HepG2 (cell line): ENCODE data around the gene ATP5MK.

Source experiments
- DR1 ChIP-seq: sonication (generic); formaldehyde crosslinking; IDR thresholded peaks from 2 replicates; pipeline ENCODE4 v1.8.0; 2021; ENCODE audit warnings: mild to moderate bottlenecking, missing genetic modification reagents, inconsistent platforms
- POLR2A ChIP-seq, 2 experiments: IDR thresholded peaks; 2 replicates each; pipeline ENCODE4 v1.6.1; 2011; ENCODE audit warnings: low read depth in 2 of 2, low read length in 2 of 2, mild to moderate bottlenecking in 1 of 2, moderate library complexity in 1 of 2; ENCODE audit not compliant: insufficient read depth in 1 of 2
- TBX2 ChIP-seq: sonication (generic); formaldehyde crosslinking; IDR thresholded peaks from 2 replicates; pipeline ENCODE4 v1.5.0; 2020; ENCODE audit warnings: missing genetic modification reagents, mild to moderate bottlenecking, borderline replicate concordance
- XRCC5 ChIP-seq: fragments of 200-400 bp; formaldehyde crosslinking; optimal IDR thresholded peaks from 2 replicates; pipeline ENCODE3; 2017; ENCODE audit warnings: mild to moderate bottlenecking, low read length
- ZMYM2 ChIP-seq: sonication (generic); formaldehyde crosslinking; IDR thresholded peaks from 2 replicates; pipeline ENCODE4 v1.8.0; 2022; ENCODE audit warnings: mild to moderate bottlenecking, missing genetic modification reagents
- ZNF12 ChIP-seq: sonication (generic); formaldehyde crosslinking; IDR thresholded peaks from 2 replicates; pipeline ENCODE4 v1.5.0; 2020; ENCODE audit warnings: missing genetic modification reagents
- ZNF749 ChIP-seq: sonication (generic); formaldehyde crosslinking; IDR thresholded peaks from 2 replicates; pipeline ENCODE4 v1.8.0; 2022; ENCODE audit warnings: mild to moderate bottlenecking, missing genetic modification reagents, moderate library complexity, borderline replicate concordance
- TF ChIP-seq, protein P1 (sequence below): sonication (generic); formaldehyde crosslinking; IDR thresholded peaks from 2 replicates; pipeline ENCODE4 v1.8.0; 2022; ENCODE audit warnings: mild to moderate bottlenecking, missing genetic modification reagents; ENCODE audit not compliant: insufficient replicate concordance
- TF ChIP-seq, protein P2 (sequence below): sonication (generic); formaldehyde crosslinking; IDR thresholded peaks from 2 replicates; pipeline ENCODE4 v1.4.0; 2020; ENCODE audit warnings: missing genetic modification reagents
- TF ChIP-seq, protein P3 (sequence below): sonication (generic); formaldehyde crosslinking; IDR thresholded peaks from 2 replicates; pipeline ENCODE4 v1.4.0; 2020; ENCODE audit warnings: mild to moderate bottlenecking, low read depth, missing genetic modification reagents
- TF ChIP-seq, protein P4 (sequence below), 2 experiments: fragments of 450-650 bp in 1 of 2; sonication (generic) in 1 of 2; formaldehyde crosslinking in 1 of 2; IDR thresholded peaks; 2 replicates each; pipeline versions ENCODE4 v1.6.1 to v1.8.0; 2016 to 2022; ENCODE audit warnings: antibody characterized with exemption in 1 of 2, mild to moderate bottlenecking in 1 of 2, missing genetic modification reagents in 1 of 2
- TF ChIP-seq, protein P5 (sequence below): sonication (generic); formaldehyde crosslinking; IDR thresholded peaks from 2 replicates; pipeline ENCODE4 v1.5.0; 2020; ENCODE audit warnings: mild to moderate bottlenecking, missing genetic modification reagents, moderate library complexity
- TF ChIP-seq, protein P6 (sequence below): IDR thresholded peaks from 2 replicates; pipeline ENCODE4 v1.6.1; 2016
- TF ChIP-seq, protein P7 (sequence below): sonication (generic); formaldehyde crosslinking; IDR thresholded peaks from 2 replicates; pipeline ENCODE4 v1.5.0; 2020; ENCODE audit warnings: missing genetic modification reagents

DNA sequence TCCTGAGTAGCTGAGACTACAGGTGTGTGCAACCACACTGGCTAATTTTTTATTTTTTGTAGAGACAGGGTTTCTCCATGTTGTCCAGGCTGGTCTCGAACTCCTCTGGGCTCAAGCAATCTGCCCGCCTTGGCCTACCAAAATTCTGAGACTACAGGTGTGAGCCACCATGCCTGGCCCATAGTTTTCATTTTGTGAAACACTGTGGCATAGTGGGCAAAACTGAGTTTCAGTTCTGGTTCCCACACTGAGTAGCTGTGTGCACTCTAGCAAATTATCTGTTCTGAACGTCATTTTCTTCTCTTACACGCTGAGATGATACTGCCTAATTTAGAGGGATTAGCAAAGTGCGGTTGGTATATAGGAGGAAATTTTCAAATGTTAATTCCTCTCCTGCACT, 13.5 kb downstream of the ATP5MK start:
- TF ChIP-seq, protein P1, sequence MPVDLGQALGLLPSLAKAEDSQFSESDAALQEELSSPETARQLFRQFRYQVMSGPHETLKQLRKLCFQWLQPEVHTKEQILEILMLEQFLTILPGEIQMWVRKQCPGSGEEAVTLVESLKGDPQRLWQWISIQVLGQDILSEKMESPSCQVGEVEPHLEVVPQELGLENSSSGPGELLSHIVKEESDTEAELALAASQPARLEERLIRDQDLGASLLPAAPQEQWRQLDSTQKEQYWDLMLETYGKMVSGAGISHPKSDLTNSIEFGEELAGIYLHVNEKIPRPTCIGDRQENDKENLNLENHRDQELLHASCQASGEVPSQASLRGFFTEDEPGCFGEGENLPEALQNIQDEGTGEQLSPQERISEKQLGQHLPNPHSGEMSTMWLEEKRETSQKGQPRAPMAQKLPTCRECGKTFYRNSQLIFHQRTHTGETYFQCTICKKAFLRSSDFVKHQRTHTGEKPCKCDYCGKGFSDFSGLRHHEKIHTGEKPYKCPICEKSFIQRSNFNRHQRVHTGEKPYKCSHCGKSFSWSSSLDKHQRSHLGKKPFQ (CRISPR knock-in tag): no peak
- no peak for TF ChIP-seq XRCC5
- TF ChIP-seq TBX2 (CRISPR knock-in tag): no peak
- TF ChIP-seq POLR2A (IDR thresholded peaks at IDR 0.05; ENCODE audit: insufficient read depth in 1 of 2, low read depth in 2 of 2, low read length in 2 of 2): no peak
- TF ChIP-seq, protein P2, sequence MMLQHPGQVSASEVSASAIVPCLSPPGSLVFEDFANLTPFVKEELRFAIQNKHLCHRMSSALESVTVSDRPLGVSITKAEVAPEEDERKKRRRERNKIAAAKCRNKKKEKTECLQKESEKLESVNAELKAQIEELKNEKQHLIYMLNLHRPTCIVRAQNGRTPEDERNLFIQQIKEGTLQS (CRISPR knock-in tag): no peak
- TF ChIP-seq, protein P3, sequence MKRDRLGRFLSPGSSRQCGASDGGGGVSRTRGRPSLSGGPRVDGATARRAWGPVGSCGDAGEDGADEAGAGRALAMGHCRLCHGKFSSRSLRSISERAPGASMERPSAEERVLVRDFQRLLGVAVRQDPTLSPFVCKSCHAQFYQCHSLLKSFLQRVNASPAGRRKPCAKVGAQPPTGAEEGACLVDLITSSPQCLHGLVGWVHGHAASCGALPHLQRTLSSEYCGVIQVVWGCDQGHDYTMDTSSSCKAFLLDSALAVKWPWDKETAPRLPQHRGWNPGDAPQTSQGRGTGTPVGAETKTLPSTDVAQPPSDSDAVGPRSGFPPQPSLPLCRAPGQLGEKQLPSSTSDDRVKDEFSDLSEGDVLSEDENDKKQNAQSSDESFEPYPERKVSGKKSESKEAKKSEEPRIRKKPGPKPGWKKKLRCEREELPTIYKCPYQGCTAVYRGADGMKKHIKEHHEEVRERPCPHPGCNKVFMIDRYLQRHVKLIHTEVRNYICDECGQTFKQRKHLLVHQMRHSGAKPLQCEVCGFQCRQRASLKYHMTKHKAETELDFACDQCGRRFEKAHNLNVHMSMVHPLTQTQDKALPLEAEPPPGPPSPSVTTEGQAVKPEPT (CRISPR knock-in tag): no peak
- TF ChIP-seq, protein P4, sequence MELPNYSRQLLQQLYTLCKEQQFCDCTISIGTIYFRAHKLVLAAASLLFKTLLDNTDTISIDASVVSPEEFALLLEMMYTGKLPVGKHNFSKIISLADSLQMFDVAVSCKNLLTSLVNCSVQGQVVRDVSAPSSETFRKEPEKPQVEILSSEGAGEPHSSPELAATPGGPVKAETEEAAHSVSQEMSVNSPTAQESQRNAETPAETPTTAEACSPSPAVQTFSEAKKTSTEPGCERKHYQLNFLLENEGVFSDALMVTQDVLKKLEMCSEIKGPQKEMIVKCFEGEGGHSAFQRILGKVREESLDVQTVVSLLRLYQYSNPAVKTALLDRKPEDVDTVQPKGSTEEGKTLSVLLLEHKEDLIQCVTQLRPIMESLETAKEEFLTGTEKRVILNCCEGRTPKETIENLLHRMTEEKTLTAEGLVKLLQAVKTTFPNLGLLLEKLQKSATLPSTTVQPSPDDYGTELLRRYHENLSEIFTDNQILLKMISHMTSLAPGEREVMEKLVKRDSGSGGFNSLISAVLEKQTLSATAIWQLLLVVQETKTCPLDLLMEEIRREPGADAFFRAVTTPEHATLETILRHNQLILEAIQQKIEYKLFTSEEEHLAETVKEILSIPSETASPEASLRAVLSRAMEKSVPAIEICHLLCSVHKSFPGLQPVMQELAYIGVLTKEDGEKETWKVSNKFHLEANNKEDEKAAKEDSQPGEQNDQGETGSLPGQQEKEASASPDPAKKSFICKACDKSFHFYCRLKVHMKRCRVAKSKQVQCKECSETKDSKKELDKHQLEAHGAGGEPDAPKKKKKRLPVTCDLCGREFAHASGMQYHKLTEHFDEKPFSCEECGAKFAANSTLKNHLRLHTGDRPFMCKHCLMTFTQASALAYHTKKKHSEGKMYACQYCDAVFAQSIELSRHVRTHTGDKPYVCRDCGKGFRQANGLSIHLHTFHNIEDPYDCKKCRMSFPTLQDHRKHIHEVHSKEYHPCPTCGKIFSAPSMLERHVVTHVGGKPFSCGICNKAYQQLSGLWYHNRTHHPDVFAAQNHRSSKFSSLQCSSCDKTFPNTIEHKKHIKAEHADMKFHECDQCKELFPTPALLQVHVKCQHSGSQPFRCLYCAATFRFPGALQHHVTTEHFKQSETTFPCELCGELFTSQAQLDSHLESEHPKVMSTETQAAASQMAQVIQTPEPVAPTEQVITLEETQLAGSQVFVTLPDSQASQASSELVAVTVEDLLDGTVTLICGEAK (IDR thresholded peaks at IDR 0.05): no peak
- TF ChIP-seq, protein P4 (CRISPR knock-in tag; IDR thresholded peaks at IDR 0.05): no peak
- no peak for TF ChIP-seq DR1
- TF ChIP-seq, protein P5, sequence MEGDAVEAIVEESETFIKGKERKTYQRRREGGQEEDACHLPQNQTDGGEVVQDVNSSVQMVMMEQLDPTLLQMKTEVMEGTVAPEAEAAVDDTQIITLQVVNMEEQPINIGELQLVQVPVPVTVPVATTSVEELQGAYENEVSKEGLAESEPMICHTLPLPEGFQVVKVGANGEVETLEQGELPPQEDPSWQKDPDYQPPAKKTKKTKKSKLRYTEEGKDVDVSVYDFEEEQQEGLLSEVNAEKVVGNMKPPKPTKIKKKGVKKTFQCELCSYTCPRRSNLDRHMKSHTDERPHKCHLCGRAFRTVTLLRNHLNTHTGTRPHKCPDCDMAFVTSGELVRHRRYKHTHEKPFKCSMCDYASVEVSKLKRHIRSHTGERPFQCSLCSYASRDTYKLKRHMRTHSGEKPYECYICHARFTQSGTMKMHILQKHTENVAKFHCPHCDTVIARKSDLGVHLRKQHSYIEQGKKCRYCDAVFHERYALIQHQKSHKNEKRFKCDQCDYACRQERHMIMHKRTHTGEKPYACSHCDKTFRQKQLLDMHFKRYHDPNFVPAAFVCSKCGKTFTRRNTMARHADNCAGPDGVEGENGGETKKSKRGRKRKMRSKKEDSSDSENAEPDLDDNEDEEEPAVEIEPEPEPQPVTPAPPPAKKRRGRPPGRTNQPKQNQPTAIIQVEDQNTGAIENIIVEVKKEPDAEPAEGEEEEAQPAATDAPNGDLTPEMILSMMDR (CRISPR knock-in tag): no peak
- TF ChIP-seq ZNF12: no peak
- TF ChIP-seq, protein P6, sequence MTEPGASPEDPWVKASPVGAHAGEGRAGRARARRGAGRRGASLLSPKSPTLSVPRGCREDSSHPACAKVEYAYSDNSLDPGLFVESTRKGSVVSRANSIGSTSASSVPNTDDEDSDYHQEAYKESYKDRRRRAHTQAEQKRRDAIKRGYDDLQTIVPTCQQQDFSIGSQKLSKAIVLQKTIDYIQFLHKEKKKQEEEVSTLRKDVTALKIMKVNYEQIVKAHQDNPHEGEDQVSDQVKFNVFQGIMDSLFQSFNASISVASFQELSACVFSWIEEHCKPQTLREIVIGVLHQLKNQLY (CRISPR knock-in tag): no peak
- no peak for TF ChIP-seq ZNF749 (CRISPR knock-in tag)
- no peak for TF ChIP-seq ZMYM2 (CRISPR knock-in tag)
- TF ChIP-seq, protein P7, sequence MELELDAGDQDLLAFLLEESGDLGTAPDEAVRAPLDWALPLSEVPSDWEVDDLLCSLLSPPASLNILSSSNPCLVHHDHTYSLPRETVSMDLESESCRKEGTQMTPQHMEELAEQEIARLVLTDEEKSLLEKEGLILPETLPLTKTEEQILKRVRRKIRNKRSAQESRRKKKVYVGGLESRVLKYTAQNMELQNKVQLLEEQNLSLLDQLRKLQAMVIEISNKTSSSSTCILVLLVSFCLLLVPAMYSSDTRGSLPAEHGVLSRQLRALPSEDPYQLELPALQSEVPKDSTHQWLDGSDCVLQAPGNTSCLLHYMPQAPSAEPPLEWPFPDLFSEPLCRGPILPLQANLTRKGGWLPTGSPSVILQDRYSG (CRISPR knock-in tag): no peak
